Germinal center (tissue), 1 donor: ENCODE measurements around the gene RPRM.
"Not testable (repeated sequence)": the region's sequence is repeated elsewhere in the genome, so short reads cannot be mapped to it uniquely, and the experiment has no call there.

ENCODE experiments used
- DNase-seq: peaks from one replicate; pipeline ENCODE4 v3.0.0; 2012; ENCODE audit warnings: mixed read lengths, low spot score

Gene RPRM

GRCh38 chr2:153455861-153456260 lies 22.7 kb downstream of the RPRM start:
- no peak for DNase-seq

GRCh38 chr2:153455403-153455802 lies 23.2 kb downstream of the RPRM start:
- DNase-seq: no peak

GRCh38 chr2:153451611-153452010 lies 27.0 kb downstream of the RPRM start:
- DNase-seq: no peak

- DNase-seq: no peak
Measured at GRCh38 chr2:153443106-153443505, 35.5 kb downstream of the RPRM start.

- DNase-seq: not testable (repeated sequence)
Measured at GRCh38 chr2:153442616-153443015, 35.9 kb downstream of the RPRM start.

- not testable (repeated sequence) for DNase-seq
Measured at GRCh38 chr2:153440090-153440489, 38.5 kb downstream of the RPRM start.

GRCh38 chr2:153433403-153433802 lies 45.2 kb downstream of the RPRM start:
- DNase-seq: no peak

- no peak for DNase-seq
Measured at GRCh38 chr2:153432381-153432780, 46.2 kb downstream of the RPRM start.

GRCh38 chr2:153431114-153431513 lies 47.4 kb downstream of the RPRM start:
- DNase-seq: no peak
